ENCODE data around the gene DLG2. TPM values are rescaled to one million over a fixed set of nuclear protein-coding genes. Genes with fewer than 3 reads are reported as not detected.

Gene DLG2
- total RNA-seq, 1 donor from 2014 or later = 7.2 TPM

DNA sequence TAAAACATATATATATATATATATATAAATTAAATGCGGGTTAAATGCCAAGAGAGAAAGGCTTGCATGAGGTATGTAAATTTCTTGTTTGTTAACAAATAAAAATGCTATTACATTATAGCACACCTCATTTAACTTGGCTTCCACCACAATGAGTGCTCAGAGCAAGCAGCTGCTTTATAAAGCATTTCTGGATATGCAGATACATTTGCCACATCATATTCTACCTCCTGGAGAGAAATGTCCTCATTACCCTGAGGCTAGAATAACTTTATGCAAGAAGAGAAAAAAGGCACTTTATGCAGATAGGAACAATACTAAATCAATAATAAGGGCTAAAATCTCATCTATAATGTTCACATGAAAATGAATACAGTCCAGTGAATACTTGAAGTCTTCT is 2159.3 kb downstream of the DLG2 start:
- no peak overlapping the region for H3K27ac ChIP-seq
- no peak for DNase-seq
- H3K4me3 ChIP-seq = no peak overlapping the region
- H3K36me3 ChIP-seq = no peaks in the 10 kb centered on the region
- H3K27me3 ChIP-seq (ENCODE audit: low read depth) = no peaks in the 10 kb centered on the region
- intact Hi-C loops (cut with DNase I) = no loop called here
- TF ChIP-seq CTCF (IDR thresholded peaks at IDR 0.05) = no peak
- H3K9me3 ChIP-seq = no peaks in the 10 kb centered on the region
- no peaks in the 10 kb centered on the region for H3K4me1 ChIP-seq
- no peak for ATAC-seq

DNA sequence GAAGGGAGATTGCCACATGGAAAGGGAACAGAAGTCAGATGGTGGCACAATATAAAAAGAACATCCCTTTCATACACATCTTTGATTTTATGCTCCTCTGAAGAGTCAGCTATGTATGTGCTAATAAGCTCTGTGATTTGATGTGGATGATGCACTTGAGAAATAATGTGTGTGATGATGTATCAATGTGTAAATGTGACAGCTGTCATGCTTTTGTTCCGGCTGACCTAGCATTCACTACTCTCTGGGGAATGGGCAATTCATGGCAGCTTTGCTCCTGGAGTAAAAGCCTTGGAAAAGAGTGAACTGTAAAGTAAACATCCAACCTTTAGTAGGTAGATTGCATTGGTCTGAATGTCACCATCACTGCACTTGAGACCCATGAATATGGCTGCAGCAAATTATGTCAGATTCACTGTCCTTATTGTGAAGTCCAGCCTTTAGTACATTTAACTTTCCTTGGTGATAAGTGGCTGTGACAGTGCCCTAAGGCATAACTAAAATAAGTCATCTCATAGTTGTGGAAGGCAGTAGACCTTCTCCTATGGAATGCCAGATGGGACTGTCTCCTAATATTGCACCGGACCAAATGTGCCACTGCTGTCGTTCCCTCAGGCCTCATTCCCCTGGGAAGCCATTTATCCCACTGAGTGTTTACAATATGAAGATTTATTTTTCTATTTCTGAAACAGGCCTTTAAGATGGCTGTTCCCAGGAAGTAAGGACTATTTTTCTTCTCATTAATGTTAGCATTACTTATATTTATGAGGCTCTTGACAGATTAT is 2162.8 kb downstream of the DLG2 start:
- no peak for DNase-seq

GRCh38 chr11:83459798-83460197 is 2167.3 kb downstream of the DLG2 start:
- DNase-seq = no peak
- no peak for TF ChIP-seq CTCF (IDR thresholded peaks at IDR 0.05)
- intact Hi-C loops (cut with DNase I) = no loop called here
- no peaks in the 10 kb centered on the region for H3K4me1 ChIP-seq
- H3K9me3 ChIP-seq = no peaks in the 10 kb centered on the region
- H3K36me3 ChIP-seq = no peaks in the 10 kb centered on the region
- no peak overlapping the region for H3K27ac ChIP-seq
- no peak overlapping the region for H3K4me3 ChIP-seq
- no peaks in the 10 kb centered on the region for H3K27me3 ChIP-seq (ENCODE audit: low read depth)
- ATAC-seq = no peak

More for the DNA sequence above, 2162.8 kb downstream of the DLG2 start:
- Histone ChIP-seq H3K4me1 (no peaks in the 10 kb centered on the region), H3K27ac (no peak overlapping the region), H3K4me3 (no peak overlapping the region), H3K9me3 (no peaks in the 10 kb centered on the region), H3K27me3 (ENCODE audit: low read depth) (no peaks in the 10 kb centered on the region), H3K36me3 (no peaks in the 10 kb centered on the region)
- no peak for ATAC-seq
- TF ChIP-seq CTCF (IDR thresholded peaks at IDR 0.05) = no peak
- intact Hi-C loops (cut with DNase I) = no loop called here

DNA sequence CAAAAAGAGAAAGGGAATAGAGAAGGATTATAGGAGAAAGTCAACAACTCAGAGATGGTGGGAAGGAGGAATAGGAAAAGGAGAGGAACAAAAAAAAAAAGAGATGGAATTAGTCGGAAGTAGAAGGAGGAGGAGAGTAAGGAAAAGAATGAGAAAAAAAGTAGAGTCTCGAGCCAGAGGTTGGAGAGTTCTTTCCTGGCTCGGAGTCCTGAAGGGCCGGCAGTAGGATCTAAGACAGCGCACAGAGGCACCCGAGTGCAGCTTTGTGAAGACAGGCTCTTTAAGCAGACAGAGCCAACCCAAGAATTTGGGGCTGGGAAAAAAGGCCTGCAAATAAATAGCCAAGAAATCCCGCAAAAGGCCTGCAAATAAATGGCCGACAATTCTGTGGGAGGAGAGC is 2170.6 kb downstream of the DLG2 start:
- no peaks in the 10 kb centered on the region for H3K9me3 ChIP-seq
- DNase-seq = no peak
- H3K4me1 ChIP-seq = no peaks in the 10 kb centered on the region
- no peaks in the 10 kb centered on the region for H3K27me3 ChIP-seq (ENCODE audit: low read depth)
- H3K36me3 ChIP-seq = no peaks in the 10 kb centered on the region
- no peak overlapping the region for H3K4me3 ChIP-seq
- no peak for ATAC-seq
- no peak overlapping the region for H3K27ac ChIP-seq
- intact Hi-C loops (cut with DNase I) = no loop called here
- no peak for TF ChIP-seq CTCF (IDR thresholded peaks at IDR 0.05)

DNA sequence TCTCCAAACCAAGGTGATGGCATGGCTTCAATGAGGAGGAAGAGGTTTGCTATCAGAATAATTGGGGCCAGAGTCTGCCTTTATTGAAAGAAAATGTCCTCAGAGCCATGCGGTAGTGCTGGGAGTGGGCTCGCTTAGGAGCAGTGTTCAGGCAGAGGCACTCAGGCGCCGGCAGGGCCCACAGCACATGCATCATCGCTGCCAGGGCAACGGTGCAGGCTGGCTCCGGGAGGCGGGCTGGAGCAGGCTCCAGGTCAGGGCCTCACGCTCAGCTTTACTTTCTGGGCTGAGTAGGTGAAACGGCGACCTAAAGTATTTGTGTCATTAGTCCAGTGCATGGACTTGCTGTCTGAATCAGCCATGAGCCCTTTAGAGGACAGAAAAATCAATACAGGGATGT is 2171.1 kb downstream of the DLG2 start:
- no peaks in the 10 kb centered on the region for H3K4me1 ChIP-seq
- intact Hi-C loops (cut with DNase I) = no loop called here
- DNase-seq (no peak), ATAC-seq (peak in 1 of 2 donors; percentile 36)
- H3K9me3 ChIP-seq = no peaks in the 10 kb centered on the region
- H3K36me3 ChIP-seq = no peaks in the 10 kb centered on the region
- H3K27ac ChIP-seq = no peak overlapping the region
- no peak overlapping the region for H3K4me3 ChIP-seq
- TF ChIP-seq CTCF (IDR thresholded peaks at IDR 0.05) = no peak
- H3K27me3 ChIP-seq (ENCODE audit: low read depth) = no peaks in the 10 kb centered on the region
